GM21717 (cell line): ENCODE data around the gene COL4A2.
"Not testable (repeated sequence)": the region's sequence is repeated elsewhere in the genome, so short reads cannot be mapped to it uniquely, and the experiment has no call there.

Experiments used
- ATAC-seq: cut with Tn5 transposase; IDR thresholded peaks from one replicate; pipeline ENCODE4 v1.9.1; 2021; ENCODE audit warnings: mild to moderate bottlenecking, moderate library complexity; ENCODE audit not compliant: unreplicated experiment

Gene COL4A2

DNA sequence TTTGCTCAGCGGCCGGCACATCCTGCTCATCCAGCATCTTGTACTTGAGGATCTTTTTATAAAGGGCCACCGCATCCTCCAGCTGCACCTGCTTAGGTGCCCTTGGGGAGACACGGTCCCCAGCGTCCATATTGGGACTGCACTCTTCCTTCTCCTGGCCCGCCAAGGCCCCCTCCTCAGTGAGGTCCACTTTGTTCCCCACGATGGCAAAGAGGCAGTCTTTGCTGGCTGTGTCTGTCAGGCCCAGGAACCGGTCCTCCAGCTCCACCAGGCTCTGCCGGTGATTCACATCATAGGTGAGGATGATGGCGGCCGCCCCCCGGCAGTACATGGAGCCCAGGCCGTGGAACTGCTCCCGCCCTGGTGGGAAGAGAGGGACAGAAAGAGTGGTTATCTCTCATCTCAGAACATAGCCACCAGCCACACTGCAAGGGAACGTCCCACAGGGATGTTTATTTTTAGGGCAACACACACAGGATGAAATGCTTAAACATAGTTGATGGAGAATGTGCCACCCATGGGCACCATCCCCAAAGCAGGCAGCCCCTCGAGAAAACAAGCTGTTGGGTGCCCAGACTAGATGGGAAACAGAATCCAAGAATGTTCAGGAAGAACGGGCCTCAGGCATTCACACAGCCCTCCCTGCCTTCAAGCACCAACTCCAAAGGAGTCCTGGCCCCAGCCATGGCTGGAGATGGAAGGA lies 216.9 kb downstream of the COL4A2 start:
- no peak for ATAC-seq

GRCh38 chr13:110524541-110525257 lies 217.6 kb downstream of the COL4A2 start:
- ATAC-seq = no peak

DNA sequence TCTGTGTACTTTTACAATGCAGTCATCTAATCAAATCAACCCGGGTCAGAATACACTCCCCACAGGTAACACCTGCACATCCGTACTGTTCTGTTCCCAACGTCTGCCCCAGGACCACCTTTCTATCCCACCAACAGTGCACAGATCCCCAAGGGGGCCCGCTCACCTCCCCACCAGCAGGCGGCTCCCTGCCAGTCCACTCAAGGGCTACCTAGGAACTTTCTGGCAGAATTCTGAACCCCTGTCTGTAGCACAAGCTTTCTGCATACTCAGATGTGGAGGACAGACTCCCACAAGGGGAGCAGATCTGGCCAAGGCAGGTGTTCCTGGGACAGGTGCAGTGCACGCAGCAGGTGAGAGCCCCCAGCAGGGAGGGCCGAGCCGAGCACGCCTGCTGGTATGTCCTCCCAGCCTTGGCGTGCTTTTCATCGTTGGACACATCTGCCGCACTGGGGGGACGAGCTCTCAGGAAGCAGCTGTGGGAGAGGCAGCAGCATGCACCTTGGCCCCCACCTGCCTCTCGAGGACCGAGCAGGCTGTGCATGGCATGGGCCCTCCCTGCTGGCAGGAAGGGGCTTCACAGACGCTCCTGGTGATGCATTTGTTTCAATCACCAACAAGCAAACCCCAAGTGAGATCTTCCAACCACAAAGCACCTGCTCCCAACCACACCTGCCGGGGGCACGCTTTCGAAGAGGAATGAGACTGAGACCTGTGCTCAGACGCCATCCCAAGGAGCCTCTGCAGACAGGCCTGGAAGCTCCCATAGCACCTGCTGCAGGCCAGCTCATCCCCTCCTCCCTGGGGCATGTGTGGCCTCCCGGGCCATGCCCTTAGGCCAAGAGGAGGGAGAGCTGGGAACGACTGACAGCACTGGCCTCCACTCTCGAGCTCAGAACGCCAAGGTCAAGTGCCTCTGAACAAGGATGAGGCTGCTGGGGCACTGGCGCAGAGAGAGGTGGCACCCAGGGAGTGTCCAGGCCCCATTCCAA lies 218.5 kb downstream of the COL4A2 start:
- peak; percentile 86 for ATAC-seq

GRCh38 chr13:110528371-110528770 lies 221.3 kb downstream of the COL4A2 start:
- ATAC-seq = no peak

DNA sequence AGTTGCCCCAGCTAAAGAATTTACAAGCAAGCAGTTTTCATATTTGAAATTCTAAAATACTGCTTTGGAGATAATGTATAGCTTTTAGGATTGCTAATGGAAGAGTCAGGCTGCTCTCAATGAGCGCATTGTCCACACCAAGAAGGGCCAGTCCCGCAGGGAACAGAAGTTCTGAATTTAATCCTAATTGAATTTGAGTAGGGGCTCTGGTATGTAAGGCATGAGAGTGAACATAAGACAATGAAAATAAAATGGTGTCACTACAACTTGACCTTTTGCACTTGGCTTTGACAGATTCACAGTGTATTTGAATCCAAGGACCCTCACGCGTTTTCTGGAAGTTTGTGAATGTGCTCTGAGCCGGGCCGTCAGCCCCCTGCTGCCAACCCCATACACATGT lies 221.8 kb downstream of the COL4A2 start:
- ATAC-seq = no peak

DNA sequence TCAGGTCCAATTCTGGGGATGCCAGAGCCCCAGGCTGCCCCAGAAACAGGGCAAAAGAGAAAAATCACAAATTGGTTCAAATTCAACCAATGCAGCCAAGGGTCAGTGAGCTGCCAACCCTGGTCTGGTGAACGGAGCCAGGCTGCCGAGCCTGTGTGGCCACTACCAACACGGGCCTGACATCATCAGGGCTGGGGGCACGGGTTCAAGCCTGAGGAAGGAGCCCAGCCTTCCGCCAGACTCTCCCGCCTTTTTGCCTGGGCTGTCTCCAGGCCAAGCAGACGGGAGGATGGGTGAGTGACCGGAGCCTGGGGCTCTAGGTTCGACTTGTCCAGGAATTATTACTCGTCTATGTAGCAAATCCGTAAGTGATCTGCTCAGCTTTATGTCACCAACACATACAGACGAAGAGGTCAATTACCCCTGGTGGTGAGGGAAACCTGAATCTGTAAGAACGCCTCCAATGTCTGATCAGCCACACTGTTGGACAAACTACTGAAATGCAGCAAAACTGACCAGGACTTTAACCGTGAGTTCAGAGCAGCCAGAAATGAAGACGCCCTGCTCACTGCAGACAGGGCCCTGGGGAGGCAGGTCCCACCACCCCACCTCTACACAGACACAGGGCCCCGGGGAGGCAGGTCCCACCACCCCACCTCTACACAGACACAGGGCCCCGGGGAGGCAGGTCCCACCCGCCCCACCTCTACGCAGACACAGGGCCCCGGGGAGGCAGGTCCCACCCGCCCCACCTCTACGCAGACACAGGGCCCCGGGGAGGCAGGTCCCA lies 222.6 kb downstream of the COL4A2 start:
- no peak for ATAC-seq

GRCh38 chr13:110531100-110531499 lies 224.0 kb downstream of the COL4A2 start:
- no peak for ATAC-seq

DNA sequence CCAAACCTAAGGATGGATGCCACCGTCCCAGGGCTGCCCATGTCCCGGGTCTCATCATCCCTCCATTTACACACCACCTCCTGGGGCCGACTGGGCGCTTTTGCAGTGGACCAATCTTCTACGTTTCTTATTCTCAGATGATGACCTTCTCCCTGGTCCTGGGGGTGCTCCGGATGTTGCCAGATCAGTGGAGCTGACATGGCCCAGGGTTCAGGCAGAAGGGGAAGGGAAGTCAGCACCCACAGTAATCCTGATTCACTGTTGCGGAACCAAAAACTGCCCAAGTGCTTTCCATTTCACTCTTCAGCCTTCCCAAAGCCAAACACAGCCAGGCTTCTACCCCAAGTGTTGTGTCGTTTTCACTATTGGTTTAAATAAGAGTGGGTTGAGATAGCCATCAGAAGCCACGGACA lies 224.6 kb downstream of the COL4A2 start:
- no peak for ATAC-seq

GRCh38 chr13:110532258-110532657 lies 225.2 kb downstream of the COL4A2 start:
- not testable (repeated sequence) for ATAC-seq

DNA sequence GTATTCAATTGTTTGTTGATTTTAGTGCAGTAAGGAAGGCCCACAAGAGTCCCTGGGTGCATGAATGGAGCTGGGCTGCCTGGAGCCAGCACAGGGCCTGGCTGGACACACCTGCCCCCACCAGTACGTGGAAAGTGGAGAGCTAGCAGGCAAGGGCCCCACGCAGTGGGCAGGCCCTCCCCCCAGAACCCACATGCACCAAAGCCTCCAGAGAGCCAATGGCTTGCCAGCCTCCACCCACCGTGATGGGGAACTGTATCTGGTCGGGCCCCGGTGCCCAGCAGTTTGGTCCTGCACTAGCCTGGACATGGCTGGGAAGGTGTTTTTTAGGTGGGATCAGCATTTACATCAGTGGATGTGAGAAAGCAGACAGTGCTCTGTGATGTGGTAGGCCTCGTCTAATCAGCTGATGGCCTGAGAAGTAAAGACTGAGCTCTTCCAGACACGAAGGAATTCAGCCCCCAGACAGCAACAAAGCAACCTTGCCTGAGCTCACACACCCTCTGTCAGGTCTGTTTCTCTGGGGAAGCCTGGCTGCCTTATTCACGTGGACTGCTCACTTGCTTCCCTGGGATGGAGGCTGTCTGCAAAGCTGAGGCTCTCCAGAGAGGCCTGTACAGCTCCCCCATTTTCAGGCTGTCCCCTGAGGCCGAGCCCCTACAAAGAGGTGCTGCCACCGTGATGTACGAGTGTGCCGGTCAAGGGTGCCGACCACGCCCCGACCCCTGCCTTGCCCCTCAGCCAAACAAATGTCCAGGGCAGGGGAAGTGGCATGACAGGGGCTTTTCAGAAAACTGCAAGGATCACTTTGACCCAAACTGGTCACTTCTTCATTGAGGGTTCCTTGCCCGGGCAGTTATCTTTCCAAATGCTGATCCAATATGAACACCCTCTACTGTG lies 226.9 kb downstream of the COL4A2 start:
- no peak for ATAC-seq

DNA sequence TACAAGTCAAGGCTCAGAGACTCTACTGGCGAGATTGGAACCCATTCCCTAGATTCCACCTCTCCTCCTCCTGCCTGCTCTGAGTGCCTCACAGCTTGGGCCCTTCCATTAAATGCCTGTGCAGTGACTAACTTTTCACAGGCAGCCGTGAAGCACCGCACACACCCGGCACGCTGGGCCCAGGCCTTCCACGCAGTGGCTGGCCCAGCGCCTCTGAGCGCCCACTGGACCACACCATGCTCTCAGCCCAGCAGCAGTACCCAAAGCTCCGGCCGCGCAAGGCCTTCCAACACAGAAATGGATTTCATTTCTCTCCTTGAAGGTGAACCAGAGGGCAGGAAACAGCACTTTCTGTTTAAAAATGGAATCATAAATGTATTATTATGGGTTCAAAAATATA lies 228.4 kb downstream of the COL4A2 start:
- ATAC-seq = no peak

GRCh38 chr13:110536006-110536693 lies 229.1 kb downstream of the COL4A2 start:
- no peak for ATAC-seq

DNA sequence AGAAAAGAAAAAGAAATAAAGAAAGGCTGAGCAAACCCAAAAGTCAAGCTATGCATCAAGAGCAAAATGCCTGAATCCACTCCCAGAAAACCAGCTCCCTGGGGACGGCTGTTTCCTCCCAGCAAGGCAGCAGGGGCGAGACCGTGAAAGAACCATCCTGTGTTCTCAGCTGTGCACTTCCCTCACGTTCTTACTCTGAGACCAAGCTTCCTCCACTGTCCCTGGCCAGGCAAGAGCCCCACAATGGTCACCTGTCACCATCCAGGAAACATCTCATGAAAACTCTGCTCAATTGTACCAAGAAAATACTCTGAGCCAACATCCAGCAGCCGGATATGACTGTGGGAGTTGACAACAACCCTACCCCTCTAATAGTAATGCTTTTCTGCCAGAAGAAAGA lies 231.5 kb downstream of the COL4A2 start:
- no peak for ATAC-seq

DNA sequence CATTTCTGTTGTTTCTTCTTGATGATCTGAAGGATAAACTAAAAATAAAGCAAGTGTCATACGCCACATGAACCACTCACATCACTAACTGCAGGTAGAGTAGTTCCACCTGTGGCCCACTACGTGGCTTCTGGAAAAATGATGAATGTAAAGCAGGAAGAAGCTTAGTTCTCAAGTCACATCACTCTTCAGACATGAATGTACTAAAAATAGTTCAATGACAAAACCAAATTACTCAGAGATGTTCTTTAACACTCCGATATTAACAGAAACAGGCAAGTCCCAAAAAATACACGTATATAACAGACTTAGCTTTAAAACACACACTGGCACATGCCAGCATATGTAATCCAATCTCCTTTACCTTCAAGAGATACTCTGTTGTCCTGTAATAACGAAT lies 232.8 kb downstream of the COL4A2 start:
- no peak for ATAC-seq

DNA sequence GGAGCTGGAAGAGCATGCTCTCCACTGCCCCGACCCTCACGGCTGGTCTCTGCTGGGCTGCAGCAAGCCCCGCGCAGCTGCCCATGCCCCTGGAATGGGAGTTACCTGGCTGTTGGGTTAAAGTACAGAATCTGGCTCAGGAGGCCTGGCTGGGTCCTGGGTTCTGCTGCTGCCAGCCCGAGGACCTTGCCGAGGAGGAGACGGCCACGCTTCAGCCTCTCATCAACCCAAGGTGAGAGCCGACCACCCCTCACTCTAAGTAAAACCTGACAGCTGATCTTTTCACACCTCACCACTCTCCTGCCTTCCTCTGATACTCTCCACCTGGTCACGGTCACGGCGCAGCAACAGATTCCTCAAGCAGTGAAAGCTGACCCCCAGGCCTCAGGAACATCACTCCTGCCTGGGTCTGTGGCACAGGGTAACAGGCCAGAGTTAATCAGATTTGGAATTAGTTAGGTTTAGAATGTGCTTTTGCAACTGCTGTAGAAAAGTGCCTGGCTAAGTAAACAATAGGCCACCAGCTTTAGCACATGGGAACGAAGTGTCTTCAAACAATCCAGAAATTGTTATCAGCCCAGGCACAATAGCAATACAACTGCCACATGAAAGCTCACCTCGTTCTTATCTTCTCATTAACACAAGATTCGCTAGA lies 233.9 kb downstream of the COL4A2 start:
- ATAC-seq = no peak

GRCh38 chr13:110541526-110541920 lies 234.4 kb downstream of the COL4A2 start:
- no peak for ATAC-seq

DNA sequence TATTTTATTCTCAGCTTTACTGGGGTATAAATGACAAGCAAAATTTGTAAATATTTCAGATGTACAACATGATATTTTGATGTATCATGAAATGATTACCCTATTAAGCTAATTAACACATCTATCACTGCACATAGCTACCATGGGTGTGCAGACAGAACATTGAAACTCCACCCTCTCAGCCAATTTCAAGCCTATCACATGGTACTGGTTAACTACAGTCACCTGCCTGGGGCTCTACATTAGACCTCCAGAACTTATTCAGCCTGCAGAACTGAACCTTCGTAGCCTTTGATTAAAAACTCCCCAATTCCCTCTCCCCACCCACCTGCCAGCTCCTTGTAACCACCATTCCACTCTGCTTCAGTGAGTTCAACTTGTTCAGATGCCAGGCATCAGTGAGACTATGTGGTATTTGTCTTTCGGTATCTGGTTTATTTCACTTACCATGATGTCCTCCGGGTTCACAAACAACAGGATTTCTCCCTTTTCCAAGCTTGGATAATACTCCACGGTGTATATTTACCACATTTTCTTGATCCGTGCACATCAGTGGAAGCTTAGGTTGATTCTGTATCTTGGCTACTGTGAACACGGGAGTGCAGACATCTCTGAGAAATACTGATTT lies 235.2 kb downstream of the COL4A2 start:
- ATAC-seq = no peak

GRCh38 chr13:110546378-110546777 lies 239.3 kb downstream of the COL4A2 start:
- no peak for ATAC-seq
